BJ (cell line): Measurements from ENCODE around the gene PGAM5. TPM values are rescaled to one million over a fixed set of nuclear protein-coding genes. Genes with fewer than 3 reads are reported as not detected.

ENCODE experiments used
- CTCF ChIA-PET: fragments of 350-600 bp; formaldehyde crosslinking; extraction: SDS; loops from one replicate; lab custom pipeline; 2021; ENCODE audit warnings: antibody characterized with exemption, inconsistent platforms; lab: Yijun Ruan, JAX
- POLR2A ChIA-PET: fragments of 300-600 bp; sonication (Branson Sonifier 250); formaldehyde crosslinking; extraction: SDS; loops from one replicate; lab custom pipeline; 2021; ENCODE audit warnings: antibody characterized with exemption; lab: Charles Lee
- DNase-seq: peaks from one replicate; pipeline ENCODE4 v3.0.0-alpha.2; 2011; ENCODE audit warnings: low read depth
- H3K27me3 ChIP-seq: 2 replicates; pipeline ENCODE4 v1.6.0; 2011; ENCODE audit warnings: low read length; ENCODE audit not compliant: control insufficient read depth, insufficient read depth
- H3K36me3 ChIP-seq: 2 replicates; pipeline ENCODE4 v1.5.1; 2011; ENCODE audit warnings: low read length; ENCODE audit not compliant: control insufficient read depth, insufficient read depth
- H3K4me3 ChIP-seq: 2 replicates; pipeline ENCODE4 v1.5.1; 2011; ENCODE audit warnings: low read depth, mild to moderate bottlenecking, control low read depth, low read length
- CTCF ChIP-seq: IDR thresholded peaks from 2 replicates; pipeline ENCODE4 v1.5.1; 2011; ENCODE audit warnings: low read depth, mild to moderate bottlenecking, control low read depth, inconsistent platforms, low read length, moderate library complexity; ENCODE audit not compliant: insufficient read depth
- polyA plus RNA-seq: library from polyadenylated mRNA; depleted of rRNA; stranded (reverse); fragments of >200 nt; gene quantifications from 2 replicates; pipeline ENCODE4 v1.2.3, GENCODE V29; 2011

PGAM5 gene
- polyA plus RNA-seq, 1 experiment = 17.7 TPM

- ChIA-PET CTCF (interaction anchor here (0.6 kb wide), 2 partner anchors 15 to 35 kb away, joined by 3 read pairs; no protein-coding TSS in a partner anchor), POLR2A (no interaction called here)
- no peak overlapping the region for H3K4me3 ChIP-seq
- no peak for TF ChIP-seq CTCF
- no peaks in the 10 kb centered on the region for H3K27me3 ChIP-seq
- peaks cover 6% of the 10 kb centered on the region for H3K36me3 ChIP-seq
- DNase-seq = no peak
Observed at GRCh38 chr12:132759359-132759758, 48.7 kb downstream of the PGAM5 start.

- POLR2A ChIA-PET = no interaction called here
- Histone ChIP-seq H3K27me3 (no peaks in the 10 kb centered on the region), H3K4me3 (peak within 1 kb of the TSS; percentile 90), H3K36me3 (peaks cover 1% of the 10 kb centered on the region; the same call in 1 of the 2 replicates)
- CTCF ChIA-PET = interaction anchor here (0.6 to 1.2 kb wide), 2 partner anchors 15 to 17 kb away, joined by 3 read pairs; no protein-coding TSS in a partner anchor
- no peak for TF ChIP-seq CTCF
- no peak for DNase-seq
Observed at GRCh38 chr12:132761032-132761920, 50.6 kb downstream of the PGAM5 start, which contains the start of gene ANKLE2. Gene ANKLE2 (minus strand): TSS chr12:132761832. CDS start chr12:132761798, 34 bp downstream.

- ChIA-PET POLR2A (no interaction called here), CTCF (interaction anchor here (0.6 to 1.2 kb wide), 2 partner anchors 14 to 49 kb away, joined by 3 to 4 read pairs; no protein-coding TSS in a partner anchor)
- peaks cover 1% of the 10 kb centered on the region; the same call in 1 of the 2 replicates for H3K36me3 ChIP-seq
- H3K4me3 ChIP-seq = peak overlapping the region; percentile 90
- peak; percentile 25; the same call in 1 of the 2 replicates for TF ChIP-seq CTCF
- no peaks in the 10 kb centered on the region for H3K27me3 ChIP-seq
- DNase-seq = peak; percentile 49
Observed at GRCh38 chr12:132761921-132762583, 51.4 kb downstream of the PGAM5 start.

- Histone ChIP-seq H3K36me3 (peaks cover 2% of the 10 kb centered on the region; the same call in 1 of the 2 replicates), H3K27me3 (no peaks in the 10 kb centered on the region), H3K4me3 (no peak overlapping the region)
- CTCF ChIA-PET = interaction anchor here (1.5 kb wide), 1 partner anchor 43 kb away, joined by 3 read pairs; no protein-coding TSS in a partner anchor
- no peak for TF ChIP-seq CTCF
- POLR2A ChIA-PET = no interaction called here
- DNase-seq = no peak
Observed at GRCh38 chr12:132764231-132764630, 53.6 kb downstream of the PGAM5 start.
